BE2C (cell line): ENCODE results near the gene HHAT.
A peak's percentile ranks its signal among the peaks of the same experiment; 100 is the strongest.

Experiments
- DNase-seq: peaks from one replicate; pipeline ENCODE4 v3.0.0-alpha.2; 2020
- H3K27me3 ChIP-seq: fragments of 250-450 bp; sonication (Bioruptor Pico); 2 replicates; pipeline ENCODE4 v1.5.1; 2020; ENCODE audit warnings: mild to moderate bottlenecking
- H3K36me3 ChIP-seq: fragments of 250-450 bp; sonication (Bioruptor Pico); 2 replicates; pipeline ENCODE4 v1.5.1; 2020; ENCODE audit warnings: mild to moderate bottlenecking
- H3K4me1 ChIP-seq: fragments of 250-450 bp; sonication (Bioruptor Pico); 2 replicates; pipeline ENCODE4 v1.5.1; 2020
- H3K4me3 ChIP-seq: 2 replicates; pipeline ENCODE4 v1.5.1; 2011; ENCODE audit warnings: low read depth, low read length
- H3K9me3 ChIP-seq: fragments of 250-450 bp; sonication (Bioruptor Pico); 2 replicates; pipeline ENCODE4 v1.5.1; 2020
- TF ChIP-seq, protein P1 (sequence below): IDR thresholded peaks from 2 replicates; pipeline ENCODE4 v1.5.1; 2012; ENCODE audit warnings: mild to moderate bottlenecking, low read depth, low read length

Gene HHAT

DNA sequence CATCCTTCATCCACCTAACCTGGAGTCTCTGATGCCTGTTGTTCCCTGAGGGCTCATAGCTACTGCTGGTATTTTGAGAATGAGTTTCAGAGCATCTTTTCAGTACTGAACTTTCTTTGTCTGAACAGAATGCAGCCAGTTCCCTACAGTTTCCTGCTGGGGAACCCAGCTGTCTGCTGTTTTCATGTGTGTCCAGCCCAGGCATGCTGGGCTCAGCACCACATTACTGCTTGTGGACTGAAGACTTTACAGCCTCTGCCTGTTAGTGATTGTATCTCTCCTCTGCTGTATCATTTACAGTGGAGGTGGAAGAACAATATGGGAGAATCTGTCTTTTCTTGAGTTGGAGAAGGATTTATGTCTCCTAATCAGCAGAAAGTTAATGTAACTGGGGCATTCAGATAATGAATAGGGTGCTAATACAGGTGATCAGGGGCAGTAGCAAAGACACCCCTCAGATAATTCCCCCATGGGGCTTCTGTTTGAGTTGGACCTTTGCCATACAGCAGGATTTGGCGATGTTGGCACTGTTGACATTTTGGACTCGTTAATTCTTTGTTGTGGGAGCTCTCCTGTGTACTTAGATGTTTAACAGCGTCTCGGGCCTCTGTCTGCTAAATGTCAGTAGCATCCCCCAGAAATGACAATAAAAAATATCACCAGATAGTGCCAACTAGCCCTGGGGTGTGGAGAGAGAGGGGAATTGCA, 207.7 kb downstream of the HHAT start:
- no peaks in the 10 kb centered on the region for H3K9me3 ChIP-seq
- DNase-seq = peak; percentile 48
- H3K4me3 ChIP-seq = no peak overlapping the region
- peaks cover 15% of the 10 kb centered on the region for H3K4me1 ChIP-seq
- H3K27me3 ChIP-seq = no peaks in the 10 kb centered on the region
- TF ChIP-seq, protein P1, sequence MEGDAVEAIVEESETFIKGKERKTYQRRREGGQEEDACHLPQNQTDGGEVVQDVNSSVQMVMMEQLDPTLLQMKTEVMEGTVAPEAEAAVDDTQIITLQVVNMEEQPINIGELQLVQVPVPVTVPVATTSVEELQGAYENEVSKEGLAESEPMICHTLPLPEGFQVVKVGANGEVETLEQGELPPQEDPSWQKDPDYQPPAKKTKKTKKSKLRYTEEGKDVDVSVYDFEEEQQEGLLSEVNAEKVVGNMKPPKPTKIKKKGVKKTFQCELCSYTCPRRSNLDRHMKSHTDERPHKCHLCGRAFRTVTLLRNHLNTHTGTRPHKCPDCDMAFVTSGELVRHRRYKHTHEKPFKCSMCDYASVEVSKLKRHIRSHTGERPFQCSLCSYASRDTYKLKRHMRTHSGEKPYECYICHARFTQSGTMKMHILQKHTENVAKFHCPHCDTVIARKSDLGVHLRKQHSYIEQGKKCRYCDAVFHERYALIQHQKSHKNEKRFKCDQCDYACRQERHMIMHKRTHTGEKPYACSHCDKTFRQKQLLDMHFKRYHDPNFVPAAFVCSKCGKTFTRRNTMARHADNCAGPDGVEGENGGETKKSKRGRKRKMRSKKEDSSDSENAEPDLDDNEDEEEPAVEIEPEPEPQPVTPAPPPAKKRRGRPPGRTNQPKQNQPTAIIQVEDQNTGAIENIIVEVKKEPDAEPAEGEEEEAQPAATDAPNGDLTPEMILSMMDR = no peak
- H3K36me3 ChIP-seq = no peaks in the 10 kb centered on the region

DNA sequence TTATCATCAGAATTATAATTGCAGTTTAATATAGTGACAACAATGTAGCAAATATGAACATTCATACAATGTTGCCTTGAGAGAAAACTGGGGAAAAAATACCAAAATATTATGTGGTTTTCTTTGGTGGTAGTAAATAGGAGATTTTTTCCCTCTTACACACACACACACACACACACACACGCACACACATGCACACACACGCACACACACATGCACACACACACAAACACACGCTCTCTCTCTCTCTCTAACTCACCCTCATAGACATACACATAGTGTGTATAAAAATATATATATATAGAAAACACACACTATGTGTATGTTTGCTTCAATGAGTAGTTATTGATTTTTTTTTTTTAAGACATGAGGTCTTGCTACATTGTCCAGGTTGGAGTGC, 211.6 kb downstream of the HHAT start:
- DNase-seq = no peak
- no peaks in the 10 kb centered on the region for H3K36me3 ChIP-seq
- TF ChIP-seq, protein P1 = no peak
- no peaks in the 10 kb centered on the region for H3K9me3 ChIP-seq
- H3K27me3 ChIP-seq = no peaks in the 10 kb centered on the region
- peaks cover 15% of the 10 kb centered on the region for H3K4me1 ChIP-seq
- no peak overlapping the region for H3K4me3 ChIP-seq

DNA sequence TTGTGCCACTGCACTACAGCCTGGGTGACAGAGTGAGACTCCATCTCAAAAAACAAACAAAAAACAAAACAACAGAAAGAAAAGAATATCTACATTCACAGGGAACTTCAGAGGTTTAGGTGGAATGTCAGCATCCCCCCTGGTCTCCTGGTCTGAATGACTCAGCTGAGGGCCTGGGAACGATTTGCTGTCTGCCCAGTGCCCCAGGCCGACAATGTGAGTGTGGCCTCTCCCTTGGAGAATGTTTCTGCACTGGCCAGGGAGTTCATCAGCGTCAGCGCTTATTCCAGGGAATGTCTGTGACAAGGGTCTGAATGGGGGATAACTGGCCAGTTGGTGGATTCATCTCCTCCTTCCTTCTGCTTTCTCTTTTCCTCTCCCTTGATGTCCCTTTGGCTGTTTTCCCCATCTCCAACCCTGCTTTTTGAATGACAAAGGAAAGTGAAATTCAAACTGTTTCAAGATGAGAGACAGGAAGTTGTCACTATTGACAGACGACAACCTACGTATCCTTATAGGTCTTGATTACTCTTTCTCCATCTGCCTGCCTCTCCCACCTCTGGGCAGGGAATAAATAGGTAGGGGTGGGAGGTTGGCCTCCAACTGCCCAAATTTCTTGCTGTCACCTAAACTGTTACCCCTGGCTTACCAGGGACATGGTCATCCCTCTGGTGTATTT, 213.1 kb downstream of the HHAT start:
- Histone ChIP-seq H3K4me1 (peaks cover 4% of the 10 kb centered on the region), H3K36me3 (no peaks in the 10 kb centered on the region), H3K27me3 (no peaks in the 10 kb centered on the region), H3K4me3 (no peak overlapping the region), H3K9me3 (no peaks in the 10 kb centered on the region)
- TF ChIP-seq, protein P1 = no peak
- DNase-seq = no peak

DNA sequence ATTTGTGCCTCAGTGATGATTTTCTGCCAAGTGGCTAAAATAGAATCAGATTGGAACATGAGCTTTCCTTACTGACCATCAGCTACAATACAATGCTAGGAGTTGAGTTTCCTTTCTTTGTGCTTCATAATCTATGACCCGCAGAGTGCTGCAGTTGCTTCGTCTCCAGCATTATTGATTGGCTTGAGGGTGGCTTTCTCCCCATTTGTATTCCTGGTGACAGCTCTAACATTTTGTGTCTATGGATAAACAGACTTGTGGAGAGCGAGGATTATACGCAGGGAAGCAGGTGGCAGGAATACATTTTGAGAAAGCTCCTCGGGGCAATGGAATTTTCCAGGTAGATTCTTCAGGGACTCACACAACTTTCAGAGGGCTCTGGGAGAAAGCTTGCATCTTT, 223.2 kb downstream of the HHAT start:
- no peak for DNase-seq
- TF ChIP-seq, protein P1 = no peak
- Histone ChIP-seq H3K9me3 (no peaks in the 10 kb centered on the region), H3K36me3 (no peaks in the 10 kb centered on the region), H3K4me1 (peaks cover 28% of the 10 kb centered on the region), H3K4me3 (no peak overlapping the region), H3K27me3 (no peaks in the 10 kb centered on the region)

DNA sequence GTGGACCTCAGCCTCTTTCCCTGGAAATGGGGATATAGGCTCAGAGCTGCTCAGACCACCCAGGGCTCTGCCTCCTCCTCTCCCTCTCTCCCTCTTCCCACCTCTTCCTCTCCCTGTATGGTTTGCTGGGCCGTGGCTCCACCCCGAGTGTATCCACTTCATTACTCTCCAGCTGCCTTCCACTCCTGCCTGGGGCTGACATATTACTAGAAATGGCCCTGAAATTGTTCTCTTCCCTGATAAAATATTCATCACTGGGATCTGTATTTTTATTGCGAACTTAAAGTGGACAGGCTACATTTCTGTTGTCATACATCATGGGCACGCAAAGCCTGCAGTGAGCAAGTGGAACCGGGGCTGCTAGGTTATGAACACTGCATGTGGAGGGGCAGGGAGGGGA, 225.0 kb downstream of the HHAT start:
- TF ChIP-seq, protein P1 = no peak
- DNase-seq = no peak
- no peaks in the 10 kb centered on the region for H3K9me3 ChIP-seq
- H3K4me1 ChIP-seq = peaks cover 33% of the 10 kb centered on the region
- H3K36me3 ChIP-seq = no peaks in the 10 kb centered on the region
- H3K4me3 ChIP-seq = no peak overlapping the region
- no peaks in the 10 kb centered on the region for H3K27me3 ChIP-seq

DNA sequence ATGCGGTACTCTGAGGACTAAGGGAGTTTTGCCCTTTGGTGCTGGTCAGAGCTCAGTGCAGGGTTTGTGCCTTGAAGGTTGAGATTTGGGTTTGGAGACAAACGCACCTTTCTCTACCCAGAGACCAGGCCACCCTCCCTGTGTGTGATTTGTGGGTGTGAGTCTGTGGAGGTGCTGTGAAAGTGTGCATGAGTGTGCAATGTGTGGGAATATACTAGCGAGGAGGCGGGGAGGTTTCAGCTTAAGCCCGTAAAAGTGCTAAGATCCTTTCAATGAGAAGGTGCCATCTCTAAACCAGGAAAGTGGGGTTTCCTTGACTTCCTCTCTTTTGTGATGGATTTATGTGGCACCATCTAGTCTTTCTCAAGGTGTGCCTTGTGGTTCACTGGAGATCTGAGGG, 225.7 kb downstream of the HHAT start:
- Histone ChIP-seq H3K4me3 (no peak overlapping the region), H3K27me3 (no peaks in the 10 kb centered on the region)

More for the DNA sequence above, 225.7 kb downstream of the HHAT start:
- Histone ChIP-seq H3K36me3 (no peaks in the 10 kb centered on the region), H3K4me1 (peaks cover 32% of the 10 kb centered on the region), H3K9me3 (no peaks in the 10 kb centered on the region)
- TF ChIP-seq, protein P1 = no peak
- no peak for DNase-seq
